PFSK-1 (cell line): Measurements from ENCODE around the gene LAMP1.

ENCODE experiments used
- FOXP2 ChIP-seq: optimal IDR thresholded peaks from 2 replicates; pipeline ENCODE3; 2011; ENCODE audit warnings: borderline replicate concordance, control low read depth, inconsistent platforms; ENCODE audit not compliant: insufficient read depth; ENCODE audit errors: extremely low read length, extremely low read depth
- POLR2AphosphoS5 ChIP-seq: IDR thresholded peaks from 2 replicates; pipeline ENCODE4 v1.6.1; 2012; ENCODE audit warnings: low read depth, mild to moderate bottlenecking, control low read depth, low read length, moderate library complexity
- REST ChIP-seq, 2 experiments: IDR thresholded peaks; 2 replicates each; pipeline versions ENCODE4 v1.6.1 to v1.8.0; 2011 to 2012; ENCODE audit warnings: low read depth in 2 of 2, low read length in 2 of 2, control low read depth in 1 of 2, inconsistent platforms in 1 of 2, mild to moderate bottlenecking in 1 of 2, moderate library complexity in 1 of 2; ENCODE audit not compliant: insufficient read depth in 1 of 2
- SIN3A ChIP-seq: IDR thresholded peaks from 2 replicates; pipeline ENCODE4 v1.6.1; 2012; ENCODE audit warnings: mild to moderate bottlenecking, low read length, moderate library complexity, borderline replicate concordance; ENCODE audit not compliant: insufficient read depth
- TAF1 ChIP-seq: IDR thresholded peaks from 2 replicates; pipeline ENCODE4 v1.6.1; 2012; ENCODE audit warnings: low read length, control low read depth, borderline replicate concordance; ENCODE audit not compliant: insufficient read depth

The LAMP1 gene

GRCh38 chr13:113325779-113326178 is 28.7 kb downstream of the LAMP1 start:
- TF ChIP-seq SIN3A (no peak), TAF1 (no peak), REST (IDR thresholded peaks at IDR 0.05; ENCODE audit: insufficient read depth in 1 of 2, low read depth in 2 of 2, low read length in 2 of 2) (no peak), POLR2AphosphoS5 (no peak), FOXP2 (no peak)

GRCh38 chr13:113327391-113327765 is 30.3 kb downstream of the LAMP1 start:
- TF ChIP-seq FOXP2: no peak
- no peak for TF ChIP-seq POLR2AphosphoS5
- TF ChIP-seq REST (IDR thresholded peaks at IDR 0.05; ENCODE audit: insufficient read depth in 1 of 2, low read depth in 2 of 2, low read length in 2 of 2): no peak

DNA sequence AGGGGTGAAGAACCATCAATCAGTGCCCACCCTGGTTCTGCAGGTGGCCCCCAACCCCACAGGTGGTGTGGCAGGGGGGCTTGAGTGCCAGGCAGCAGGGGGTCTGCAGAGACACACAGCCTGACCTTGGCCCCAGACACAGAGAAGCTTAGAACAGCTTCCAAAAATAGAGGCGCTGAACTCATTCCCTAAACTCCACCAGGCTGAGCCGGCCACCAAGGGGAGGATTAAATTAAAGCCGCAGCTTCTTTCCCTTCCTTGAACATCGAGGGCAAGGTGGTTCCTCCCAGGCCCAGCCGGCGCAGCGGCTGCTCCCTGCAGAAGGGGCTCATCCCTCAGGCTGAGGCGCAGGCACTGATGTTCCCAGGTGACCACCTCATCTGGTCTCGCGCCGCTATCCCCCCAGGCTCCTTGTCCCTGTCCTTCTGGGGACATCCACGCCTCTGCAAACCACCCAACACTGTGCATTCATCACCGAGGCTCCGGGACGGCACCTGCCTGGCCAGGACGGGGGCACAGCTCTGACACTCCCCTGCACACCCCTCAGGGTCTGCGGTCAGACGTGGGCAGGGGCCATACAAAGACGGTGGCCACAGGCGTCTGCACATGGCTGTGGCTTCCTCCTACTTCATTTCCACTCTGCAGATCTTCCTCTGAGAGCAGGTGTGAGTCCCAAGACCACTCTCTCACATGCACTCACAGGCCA is 30.9 kb downstream of the LAMP1 start:
- TF ChIP-seq REST (IDR thresholded peaks at IDR 0.05; ENCODE audit: insufficient read depth in 1 of 2, low read depth in 2 of 2, low read length in 2 of 2) (no peak), TAF1 (no peak), SIN3A (no peak), POLR2AphosphoS5 (no peak), FOXP2 (no peak)

DNA sequence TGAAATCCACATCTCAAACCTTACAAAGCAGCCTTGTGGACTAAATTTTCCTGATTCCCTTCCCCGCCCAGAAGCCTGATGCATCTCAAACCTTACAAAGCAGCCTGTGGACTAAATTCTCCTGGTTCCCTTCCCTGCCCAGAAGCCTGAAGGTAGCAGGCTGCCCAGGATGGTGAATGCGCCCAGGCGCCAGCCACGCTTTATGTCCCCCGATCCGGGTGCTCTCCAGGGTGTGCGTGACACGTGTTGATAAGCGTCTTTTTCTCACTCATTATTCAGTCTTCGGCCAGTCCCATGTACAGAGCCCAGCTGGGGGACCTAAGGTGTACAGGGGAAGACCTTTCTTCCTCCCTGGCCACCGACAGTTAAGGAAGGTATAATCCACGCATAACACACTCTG is 31.8 kb downstream of the LAMP1 start:
- TF ChIP-seq REST (IDR thresholded peaks at IDR 0.05; ENCODE audit: insufficient read depth in 1 of 2, low read depth in 2 of 2, low read length in 2 of 2) (no peak), FOXP2 (no peak), SIN3A (no peak), TAF1 (no peak), POLR2AphosphoS5 (no peak)

GRCh38 chr13:113329656-113330312 is 32.7 kb downstream of the LAMP1 start:
- TF ChIP-seq SIN3A (no peak), REST (IDR thresholded peaks at IDR 0.05; ENCODE audit: insufficient read depth in 1 of 2, low read depth in 2 of 2, low read length in 2 of 2) (no peak), POLR2AphosphoS5 (no peak), TAF1 (no peak), FOXP2 (no peak)
